HG02884 (cell line): ENCODE data around the gene DYSF.

ENCODE experiments used
- ATAC-seq: cut with Tn5 transposase; IDR thresholded peaks from one replicate; pipeline ENCODE4 v1.9.1; 2021; ENCODE audit warnings: mild to moderate bottlenecking, moderate library complexity; ENCODE audit not compliant: unreplicated experiment

The DYSF gene

GRCh38 chr2:71609958-71610357 is 156.6 kb downstream of the DYSF start:
- no peak for ATAC-seq

GRCh38 chr2:71610671-71611070 is 157.3 kb downstream of the DYSF start:
- ATAC-seq = no peak

- no peak for ATAC-seq
Measured at GRCh38 chr2:71611247-71611646, 157.9 kb downstream of the DYSF start.

- ATAC-seq = no peak
Measured at GRCh38 chr2:71611781-71612527, 158.6 kb downstream of the DYSF start.

- no peak for ATAC-seq
Measured at GRCh38 chr2:71612581-71613402, 159.4 kb downstream of the DYSF start.

DNA sequence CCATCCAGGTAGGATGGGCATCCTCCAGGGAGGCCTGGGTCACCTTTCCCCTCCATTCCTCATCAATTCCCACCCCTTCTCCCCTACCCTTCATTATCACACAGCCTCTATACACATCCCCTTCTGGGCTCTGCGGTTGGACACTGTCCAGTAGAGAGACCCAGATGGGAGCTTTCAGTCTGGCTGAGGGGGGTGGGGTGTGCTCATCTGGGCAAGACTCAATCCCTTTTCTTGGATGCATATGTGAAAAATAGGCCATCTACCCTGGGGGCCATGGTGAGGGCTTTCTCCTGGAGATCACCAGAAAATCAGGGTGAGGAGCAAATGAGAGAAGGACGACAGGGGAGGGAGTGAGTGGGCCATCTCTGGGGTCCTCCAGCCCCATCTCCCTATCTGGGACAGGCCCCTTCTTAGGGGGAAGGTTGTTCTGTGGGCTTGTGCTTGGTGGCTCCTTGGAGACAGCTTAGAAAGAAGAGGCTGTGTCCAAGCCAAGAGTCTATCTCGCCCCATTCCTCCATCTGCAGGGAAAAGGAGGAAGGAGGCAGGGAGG is 160.1 kb downstream of the DYSF start:
- no peak for ATAC-seq

DNA sequence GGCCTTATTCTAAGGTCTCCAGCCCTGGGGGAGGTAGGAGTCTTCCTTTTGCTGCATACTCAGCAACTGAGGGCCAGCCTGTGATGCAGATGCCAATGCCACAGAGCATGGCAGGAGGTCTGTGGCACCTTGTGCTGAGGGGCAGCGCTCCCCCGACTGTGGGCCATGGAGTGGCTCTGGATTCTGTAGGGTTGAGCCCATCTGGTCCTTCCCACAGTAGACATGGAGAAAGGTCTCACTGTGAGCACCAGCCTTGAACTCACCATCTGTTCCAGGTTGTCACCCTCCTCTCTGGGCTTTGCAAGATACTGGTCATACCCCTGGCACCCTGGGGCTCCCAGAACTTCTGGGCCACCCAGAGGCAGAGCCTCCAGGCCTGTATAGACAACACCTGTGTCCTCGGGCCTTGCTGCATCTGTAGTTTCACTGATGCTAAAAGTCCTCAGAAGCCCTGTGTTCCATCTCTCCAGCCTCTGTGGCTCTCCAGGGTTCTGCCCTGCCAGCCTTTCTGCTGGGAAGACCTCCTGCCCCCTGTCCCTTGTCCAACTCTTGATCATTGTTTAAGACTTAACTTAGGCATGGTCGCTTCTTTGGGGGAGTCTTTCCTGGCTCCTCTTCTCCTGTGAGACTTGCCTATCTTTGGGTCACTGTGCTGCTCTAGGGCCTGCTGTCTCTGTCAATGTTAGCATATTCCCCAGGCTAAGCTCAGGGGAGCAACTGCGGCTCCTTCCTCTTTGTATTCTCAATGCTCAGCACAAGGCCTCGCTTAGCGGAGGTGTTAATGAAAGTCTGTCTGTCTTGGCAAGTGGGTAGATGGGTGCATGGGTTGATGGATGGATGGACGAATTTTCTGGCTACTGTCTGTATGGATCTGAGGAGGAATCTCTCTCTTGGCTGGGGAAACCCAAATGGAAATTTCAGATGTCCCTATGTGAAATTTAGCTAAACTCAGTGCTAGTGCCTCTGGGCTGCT is 160.9 kb downstream of the DYSF start:
- ATAC-seq = no peak

GRCh38 chr2:71614976-71615766 is 161.8 kb downstream of the DYSF start:
- no peak for ATAC-seq

- no peak for ATAC-seq
Measured at GRCh38 chr2:71615767-71616730, 162.7 kb downstream of the DYSF start.

- no peak for ATAC-seq
Measured at GRCh38 chr2:71617266-71617665, 163.9 kb downstream of the DYSF start.

DNA sequence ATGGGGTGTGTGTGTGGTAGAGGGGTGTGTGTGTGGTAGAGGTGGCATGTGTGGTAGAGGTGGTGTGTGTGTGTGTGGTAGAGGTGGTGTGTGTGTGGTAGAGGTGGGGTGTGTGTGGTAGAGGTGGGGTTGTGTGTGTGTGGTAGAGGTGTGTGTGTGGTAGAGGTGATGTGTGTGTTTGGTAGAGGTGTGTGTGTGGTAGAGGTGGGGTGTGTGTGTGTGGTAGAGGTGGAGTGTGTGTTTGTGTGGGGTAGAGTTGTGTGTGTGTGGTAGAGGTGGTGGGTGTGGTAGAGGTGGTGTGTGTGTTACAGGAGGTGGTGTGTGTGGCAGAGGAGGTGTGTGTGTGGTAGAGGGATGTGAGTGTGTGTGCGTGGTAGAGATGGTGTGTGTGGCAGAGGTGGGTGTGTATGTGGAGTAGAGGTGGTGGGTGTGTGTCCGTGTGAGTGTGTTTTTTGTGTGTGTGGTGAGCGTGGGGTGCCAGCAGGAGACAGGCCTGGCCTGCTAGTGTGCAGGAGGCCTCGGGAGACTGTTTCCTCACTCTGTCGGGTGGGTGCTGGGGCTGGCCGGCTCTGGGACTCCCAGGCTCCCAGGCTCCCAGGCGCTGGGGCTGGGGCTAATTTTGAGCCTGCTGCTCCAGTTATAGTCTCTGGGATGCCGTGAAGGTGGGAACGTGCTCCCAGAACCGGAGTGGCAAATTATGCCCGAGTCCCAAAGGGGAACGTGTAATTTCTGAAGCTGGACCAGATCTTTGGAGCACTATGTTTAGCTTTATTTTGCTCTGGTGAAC is 165.2 kb downstream of the DYSF start:
- ATAC-seq = no peak

DNA sequence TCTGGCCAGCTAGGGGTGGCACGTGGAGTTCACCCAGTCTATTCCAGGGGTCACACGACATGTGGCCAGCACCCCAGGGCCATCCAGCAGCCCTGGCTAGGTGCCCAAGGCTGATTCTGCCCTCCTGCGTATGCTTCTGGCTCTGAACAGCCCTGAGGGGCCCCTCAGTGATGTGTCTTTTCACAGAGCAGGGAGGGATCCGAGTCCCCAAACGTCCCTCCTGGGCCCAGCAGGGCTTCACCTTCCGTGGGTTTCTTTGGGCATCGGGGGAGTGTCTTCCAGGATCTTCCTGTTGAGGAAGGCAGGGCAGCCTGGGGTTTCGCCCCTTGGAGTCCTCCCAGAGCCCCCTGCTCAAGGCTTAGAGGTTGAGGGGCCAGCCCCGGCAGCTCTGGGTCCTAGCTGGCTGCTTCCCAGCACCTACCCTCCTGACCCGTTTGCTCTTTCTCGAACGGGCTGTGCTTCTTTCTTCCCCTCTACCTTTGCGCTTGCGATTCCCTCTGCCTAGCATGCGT is 165.9 kb downstream of the DYSF start:
- no peak for ATAC-seq

- no peak for ATAC-seq
Measured at GRCh38 chr2:71620116-71620515, 166.8 kb downstream of the DYSF start.

- no peak for ATAC-seq
Measured at GRCh38 chr2:71620851-71621251, 167.5 kb downstream of the DYSF start.

- no peak for ATAC-seq
Measured at GRCh38 chr2:71629273-71629672, 175.9 kb downstream of the DYSF start.

DNA sequence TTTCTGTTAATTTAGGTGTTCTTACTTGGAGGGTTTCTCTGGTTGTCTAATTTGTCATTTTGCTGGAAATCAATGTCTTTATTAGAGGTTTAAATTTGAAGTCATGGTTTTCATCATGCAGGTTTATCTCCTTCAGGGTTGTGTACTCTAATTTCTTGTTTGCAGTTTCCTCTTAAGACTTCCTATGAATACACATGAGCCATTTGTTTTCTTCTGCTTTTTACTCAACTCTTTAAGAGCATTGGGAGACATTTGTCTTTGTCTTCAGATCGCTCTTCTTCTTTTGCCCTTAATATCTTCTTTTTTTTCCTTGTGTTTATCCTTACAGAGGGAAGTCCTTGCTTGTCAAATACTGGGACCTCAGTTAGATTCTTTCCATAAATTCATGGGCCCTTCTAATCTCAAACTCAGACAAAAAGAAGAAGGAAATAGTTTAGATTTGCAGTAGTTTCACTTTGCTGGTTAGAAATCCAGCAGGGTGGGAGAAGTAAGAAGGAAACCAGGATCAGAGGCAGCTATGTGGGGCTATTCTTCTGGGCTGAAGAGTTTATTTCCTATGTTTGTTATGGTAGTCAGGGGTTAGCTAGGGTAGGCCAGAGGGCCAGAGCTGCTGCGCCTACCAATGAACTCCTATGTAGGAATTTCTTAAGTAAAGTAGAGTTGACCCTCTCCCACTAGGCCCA is 176.6 kb downstream of the DYSF start:
- ATAC-seq = no peak
